CD4-positive, alpha-beta T cell treated with Interleukin-4 for 4 hours (primary cell): ENCODE data around the gene HECTD2.
"Not testable (repeated sequence)": the region's sequence is repeated elsewhere in the genome, so short reads cannot be mapped to it uniquely, and the experiment has no call there.

Source experiments
- DNase-seq: peaks from one replicate; pipeline ENCODE4 v3.0.0-alpha.2; 2020

The HECTD2 gene

DNA sequence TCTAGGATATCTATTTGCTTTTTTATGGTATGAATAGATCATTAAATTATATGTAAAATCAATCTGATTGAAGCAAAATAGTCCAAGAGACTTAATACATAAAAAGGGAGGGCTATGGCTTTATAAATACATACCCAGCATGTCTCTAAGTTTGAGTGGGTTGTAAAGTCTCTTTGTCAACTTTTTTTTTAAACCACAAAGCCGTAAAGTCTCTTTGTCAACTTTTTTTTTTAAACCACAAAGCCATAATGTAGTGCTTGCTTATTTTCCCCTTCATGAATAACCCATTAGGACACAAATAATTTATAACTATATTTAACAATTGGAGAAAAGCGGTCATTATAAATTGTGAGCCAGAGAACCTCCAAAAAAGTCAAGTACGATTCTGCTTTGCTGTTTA is 5.7 kb downstream of the HECTD2 start:
- no peak for DNase-seq

DNA sequence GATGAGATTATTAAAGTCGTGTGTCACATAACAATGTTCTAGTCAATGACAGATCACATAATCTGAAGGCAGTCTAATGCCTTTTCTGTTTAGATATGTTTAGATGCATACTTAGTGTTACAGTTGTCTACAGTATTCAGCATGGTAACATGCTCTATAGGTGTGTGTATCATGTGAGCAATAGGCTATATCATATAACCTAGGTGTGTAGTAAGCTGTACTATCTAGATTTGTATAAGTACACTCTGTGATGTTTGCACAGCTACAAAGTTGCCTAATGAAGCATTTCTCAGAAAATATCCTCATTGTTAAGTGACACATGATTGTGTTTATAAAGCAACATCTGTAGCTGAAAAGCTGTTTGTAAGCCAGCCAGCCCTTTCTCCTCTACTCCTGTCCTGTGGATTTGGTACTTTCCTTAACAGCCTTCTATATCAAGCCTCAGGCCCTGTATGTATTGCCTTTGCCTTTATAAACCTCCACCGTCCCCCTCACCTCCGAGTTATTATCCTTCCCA is 6.3 kb downstream of the HECTD2 start:
- no peak for DNase-seq

DNA sequence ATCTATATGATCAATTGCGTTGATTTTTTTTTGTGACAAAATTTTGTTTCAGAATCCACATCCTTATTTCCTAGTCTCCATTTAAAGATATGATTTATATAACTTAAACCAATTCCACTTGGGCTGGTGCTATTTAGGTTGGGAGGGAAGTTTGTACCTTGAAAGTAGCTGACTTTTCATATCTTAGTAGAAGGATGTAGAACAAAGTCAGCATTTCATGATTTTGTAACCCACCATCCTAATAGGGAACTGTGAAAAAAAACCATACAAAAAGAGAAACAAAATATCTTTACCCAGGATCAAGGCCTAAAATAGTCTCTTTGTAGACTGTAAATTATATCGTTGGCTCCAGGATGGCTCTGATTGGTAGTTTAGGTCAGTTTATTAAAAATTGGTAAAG is 8.3 kb downstream of the HECTD2 start:
- no peak for DNase-seq

DNA sequence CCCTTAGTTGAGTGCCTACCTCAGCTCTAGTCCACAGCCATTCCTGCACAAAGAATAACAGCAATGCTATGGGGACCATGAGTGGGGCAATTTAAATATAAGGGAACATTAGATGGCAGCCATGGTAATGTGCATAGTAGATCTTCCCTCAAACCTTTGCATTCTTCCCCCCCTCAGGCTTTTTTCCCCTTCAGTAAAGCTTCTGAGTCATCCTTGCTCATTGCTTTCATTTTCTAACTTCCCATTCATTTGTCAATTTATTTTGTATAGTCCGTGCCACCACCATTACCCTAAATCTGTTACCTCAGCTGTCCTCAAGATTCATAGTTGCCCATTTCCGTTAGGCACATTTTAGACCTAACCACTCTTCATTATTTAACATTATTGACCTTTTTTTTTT is 10.7 kb downstream of the HECTD2 start:
- DNase-seq, result no peak

DNA sequence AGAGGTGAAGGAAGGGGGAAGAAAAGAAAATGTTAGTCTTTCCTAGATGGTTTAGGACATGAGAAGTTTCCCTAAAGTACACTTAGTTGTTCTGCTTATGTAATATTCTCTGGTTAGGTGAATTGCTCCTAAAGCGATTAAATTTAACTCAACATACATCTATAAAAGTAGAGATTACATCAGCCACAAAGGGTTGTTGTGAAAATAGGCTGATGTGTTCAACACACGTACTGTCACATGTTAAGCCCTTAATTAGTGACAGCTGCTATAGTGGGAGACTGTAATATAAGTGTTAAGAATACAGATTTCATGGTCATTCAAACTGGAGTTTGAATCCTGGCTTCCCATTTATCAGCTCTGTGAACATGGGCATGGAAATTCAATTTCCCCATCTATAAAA is 12.8 kb downstream of the HECTD2 start:
- DNase-seq, result no peak

DNA sequence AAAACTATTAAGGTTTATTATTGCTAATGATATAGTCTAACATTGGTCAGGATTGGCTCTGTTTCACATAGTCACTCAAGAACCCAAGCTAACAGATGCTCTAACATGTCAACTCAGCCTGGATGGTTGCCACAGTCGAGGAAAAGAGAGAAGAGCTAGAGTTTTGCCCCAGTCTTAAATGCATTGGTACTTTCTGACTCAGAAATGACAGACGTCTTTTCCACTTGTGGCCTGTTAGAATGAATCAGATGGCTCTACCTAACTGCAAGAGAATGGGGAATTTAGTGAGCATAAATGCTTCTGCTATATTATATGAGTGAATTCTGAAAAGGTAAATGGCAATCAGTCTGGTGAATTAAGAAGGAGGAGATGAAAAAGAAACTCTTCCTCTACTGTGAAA is 13.9 kb downstream of the HECTD2 start:
- DNase-seq, result no peak

DNA sequence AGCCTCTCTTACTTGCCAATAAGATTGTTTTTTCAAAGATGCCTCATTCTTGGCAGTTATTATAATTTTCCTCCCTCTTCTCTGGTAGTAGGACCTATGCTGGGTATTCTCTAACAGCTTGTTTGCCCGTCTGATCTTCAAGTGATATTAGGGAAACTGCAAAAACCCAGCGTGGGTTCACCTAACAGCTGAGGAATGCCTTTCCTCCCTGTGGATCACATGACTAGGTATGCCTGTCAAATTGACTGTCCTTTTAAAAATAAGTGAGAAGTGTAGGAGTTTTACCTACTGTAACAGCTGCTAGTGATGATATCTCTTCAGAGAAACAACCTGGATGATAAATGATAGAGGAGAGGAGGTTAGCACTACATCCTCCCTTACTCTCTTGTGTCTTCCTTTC is 22.0 kb downstream of the HECTD2 start:
- no peak for DNase-seq

DNA sequence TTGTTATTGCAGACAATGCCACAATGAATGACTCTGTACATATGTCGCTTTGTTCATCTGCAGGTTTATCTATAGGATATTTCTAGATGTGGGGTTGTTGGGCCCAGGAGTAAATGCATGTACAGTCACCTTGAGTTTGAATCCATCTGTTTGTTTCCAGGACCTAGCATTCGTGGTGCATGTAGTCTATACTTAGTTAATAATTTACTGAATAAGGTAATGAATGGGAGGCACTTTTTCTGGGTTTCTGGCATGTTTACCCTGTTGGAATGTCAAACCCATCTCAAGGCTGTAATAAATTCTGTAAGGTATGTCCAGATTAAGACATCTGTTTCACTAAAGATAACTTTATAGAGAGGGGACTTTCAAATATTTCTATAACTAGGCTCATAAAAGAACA is 23.5 kb downstream of the HECTD2 start:
- no peak for DNase-seq

DNA sequence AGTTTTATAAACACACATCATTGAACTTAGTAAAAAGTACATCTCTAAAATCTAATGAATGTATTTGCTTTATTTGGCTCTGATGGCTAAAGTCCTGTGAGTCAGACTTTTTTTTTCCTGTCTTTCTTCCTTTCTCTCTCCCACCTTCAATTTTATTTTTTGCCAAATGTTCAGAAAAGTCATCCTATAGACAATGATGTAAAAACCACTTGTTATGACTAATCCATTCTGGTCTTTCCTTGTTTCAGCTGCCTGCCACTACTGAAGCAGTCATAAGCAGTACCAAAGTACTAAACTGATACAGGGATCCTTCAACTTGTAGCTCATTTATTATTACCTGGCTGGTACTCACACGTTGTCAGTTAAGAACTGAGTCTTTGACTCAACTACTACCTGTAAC is 23.9 kb downstream of the HECTD2 start:
- no peak for DNase-seq

DNA sequence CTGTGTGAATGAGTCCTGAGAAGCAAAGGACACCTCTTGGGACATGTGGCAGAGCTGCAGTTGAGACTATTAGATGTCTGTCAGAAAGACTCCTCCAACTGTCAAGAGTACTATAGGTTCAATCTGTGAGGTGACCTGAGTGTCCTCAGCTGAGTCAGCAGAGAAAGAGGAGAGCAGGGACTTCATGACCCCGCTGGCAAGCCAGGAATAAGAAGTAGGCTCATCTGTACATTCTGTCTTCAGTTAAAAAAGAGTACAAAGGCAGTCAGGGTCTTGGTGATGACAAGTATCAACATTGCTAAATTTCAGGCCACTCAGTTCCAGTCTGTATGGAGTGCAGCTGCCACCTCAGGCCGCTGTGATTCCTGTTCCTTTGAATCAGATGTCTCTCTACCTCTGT is 25.1 kb downstream of the HECTD2 start:
- DNase-seq, result no peak

DNA sequence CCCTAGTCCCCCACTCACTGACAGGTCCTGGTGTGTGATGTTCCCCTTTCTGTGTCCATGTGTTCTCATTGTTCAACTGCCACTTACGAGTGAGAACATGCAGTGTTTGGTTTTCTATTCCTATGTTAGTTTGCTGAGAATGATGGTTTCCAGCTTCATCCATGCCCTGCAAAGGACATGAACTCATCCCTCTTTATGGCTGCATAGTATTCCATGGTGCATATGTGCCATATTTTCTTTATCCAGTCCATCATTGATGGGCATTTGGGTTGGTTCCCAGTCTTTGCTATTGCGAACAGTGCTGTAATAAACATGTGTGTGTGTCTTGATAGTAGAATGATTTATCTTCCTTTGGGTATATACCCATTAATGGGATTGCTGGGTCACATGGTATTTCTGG is 28.1 kb downstream of the HECTD2 start:
- DNase-seq, result not testable (repeated sequence)

DNA sequence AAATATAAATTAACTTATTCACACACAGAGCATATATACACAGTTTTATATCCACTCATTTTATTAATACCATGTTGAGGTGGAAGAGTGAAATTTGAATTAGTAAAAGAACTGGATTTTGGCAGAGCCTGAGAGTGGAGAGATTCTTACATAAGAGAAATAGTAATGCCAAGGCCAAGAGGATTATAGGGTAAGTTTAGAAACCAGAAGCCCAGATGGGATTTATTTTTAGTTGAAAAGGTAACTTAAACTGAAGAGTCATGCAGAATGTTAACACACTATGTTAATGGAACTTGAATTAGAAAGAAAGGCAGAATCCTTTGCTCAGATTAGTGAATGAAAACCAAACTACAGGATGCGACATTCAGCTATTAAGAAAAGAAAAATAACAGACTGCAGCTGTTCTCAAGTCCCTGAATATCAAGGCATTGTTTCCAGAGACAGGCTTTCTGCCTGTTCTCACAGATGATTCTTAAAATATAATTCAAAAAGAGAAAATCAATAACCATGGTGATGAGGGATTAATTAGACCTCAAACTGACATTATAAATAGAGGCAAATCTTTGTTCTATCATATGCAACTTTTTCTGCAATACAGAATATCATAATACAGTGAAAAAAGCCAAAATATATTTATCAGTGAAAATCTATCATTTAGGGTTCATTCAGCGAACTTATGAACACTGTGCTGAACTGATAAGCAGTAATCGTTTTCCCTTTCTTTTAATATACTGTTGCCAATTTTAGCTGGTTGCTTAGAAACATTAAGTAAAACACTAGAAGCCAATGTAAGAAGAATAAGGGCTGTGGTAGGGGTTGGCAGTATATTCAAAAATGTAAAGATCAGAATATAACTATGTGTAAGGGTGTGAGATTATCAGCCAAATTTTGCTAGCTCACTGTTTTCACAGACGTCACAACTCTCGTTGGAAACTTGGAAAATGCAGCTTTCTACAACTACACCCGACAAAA is 34.4 kb downstream of the HECTD2 start:
- DNase-seq, result no peak

DNA sequence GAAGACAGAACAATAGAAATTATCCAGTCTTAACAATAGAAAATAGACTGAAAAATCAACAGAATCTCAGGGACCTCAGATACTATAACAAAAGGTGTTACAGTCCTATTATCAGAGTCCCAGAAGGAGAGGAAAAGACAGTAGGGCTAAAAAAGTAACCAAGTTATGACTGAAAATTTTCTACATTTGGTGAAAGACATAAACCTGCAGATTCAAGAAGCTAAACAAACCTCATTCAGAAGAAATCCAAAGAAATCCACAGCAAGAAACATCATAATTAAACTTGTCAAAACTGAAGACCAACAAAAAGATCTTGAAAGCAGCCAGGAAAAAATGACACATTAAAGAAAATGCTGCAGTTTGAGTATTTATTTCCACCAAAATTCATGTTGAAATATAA is 41.9 kb downstream of the HECTD2 start:
- no peak for DNase-seq

DNA sequence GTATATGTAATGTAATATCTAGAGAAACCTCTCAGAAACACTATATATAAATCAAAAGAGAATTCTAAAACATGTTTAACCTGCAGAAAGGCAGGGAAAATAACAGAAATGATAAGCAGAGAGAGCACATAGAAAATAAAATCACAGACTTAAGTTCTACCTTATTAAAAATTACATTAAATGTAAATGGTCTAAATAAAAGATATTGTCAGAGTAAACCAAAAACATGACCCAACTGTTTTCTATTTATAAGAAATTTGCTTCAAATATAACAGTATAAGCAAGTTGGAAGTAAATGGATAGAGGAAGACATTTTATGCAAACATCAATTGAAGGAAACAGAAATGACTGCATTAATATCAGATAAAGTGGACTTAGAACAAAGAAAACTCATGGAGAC is 43.4 kb downstream of the HECTD2 start:
- DNase-seq, result no peak

DNA sequence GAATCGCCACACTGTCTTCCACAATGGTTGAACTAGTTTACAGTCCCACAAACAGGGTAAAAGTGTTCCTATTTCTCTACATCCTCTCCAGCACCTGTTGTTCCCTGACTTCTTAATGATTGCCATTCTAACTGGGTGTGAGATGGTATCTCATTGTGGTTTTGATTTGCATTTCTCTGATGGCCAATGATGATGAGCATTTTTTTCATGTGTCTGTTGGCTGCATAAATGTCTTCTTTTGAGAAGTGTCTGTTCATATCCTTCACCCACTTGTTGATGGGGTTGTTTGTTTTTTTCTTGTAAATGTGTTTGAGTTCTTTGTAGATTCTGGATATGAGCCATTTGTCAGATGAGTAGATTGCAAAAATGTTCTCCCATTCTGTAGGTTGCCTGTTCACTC is 45.0 kb downstream of the HECTD2 start:
- not testable (repeated sequence) for DNase-seq

DNA sequence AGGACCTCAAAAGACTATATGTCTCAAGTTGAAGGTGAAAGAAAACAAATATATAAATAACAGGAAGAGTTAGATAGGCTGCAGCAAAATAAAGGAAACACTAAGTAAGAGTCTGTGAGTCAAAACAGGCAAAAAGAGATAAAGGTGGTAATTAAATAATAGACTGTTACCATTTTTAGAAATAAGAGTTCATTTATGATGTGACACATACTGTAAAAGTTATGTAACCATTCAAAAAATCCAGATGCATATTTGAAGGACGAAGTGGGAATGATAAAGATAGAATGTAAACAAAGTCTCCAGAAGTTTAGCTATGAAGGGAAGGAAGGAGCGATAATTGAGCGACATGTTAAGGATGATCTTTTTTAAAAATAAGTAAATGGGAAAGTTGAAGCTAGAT is 50.5 kb downstream of the HECTD2 start:
- DNase-seq, result no peak

DNA sequence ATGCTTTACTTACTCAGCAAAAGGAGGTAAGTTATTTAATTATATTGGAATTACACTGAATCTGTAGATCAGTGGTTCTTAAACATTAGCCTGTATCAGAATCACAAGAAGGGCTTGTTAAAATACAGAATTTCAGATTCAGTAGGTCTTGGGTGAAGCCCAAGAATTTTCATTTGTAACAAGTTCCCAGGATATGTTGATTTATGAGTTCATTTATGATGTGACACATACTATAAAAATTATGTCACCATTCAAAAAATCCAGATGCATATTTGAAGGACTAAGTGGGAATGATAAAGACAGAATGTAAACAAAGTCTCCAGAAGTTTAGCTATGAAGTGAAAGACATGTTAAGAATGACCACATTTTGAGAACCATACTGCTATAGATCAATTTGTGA is 52.3 kb downstream of the HECTD2 start:
- DNase-seq, result no peak

DNA sequence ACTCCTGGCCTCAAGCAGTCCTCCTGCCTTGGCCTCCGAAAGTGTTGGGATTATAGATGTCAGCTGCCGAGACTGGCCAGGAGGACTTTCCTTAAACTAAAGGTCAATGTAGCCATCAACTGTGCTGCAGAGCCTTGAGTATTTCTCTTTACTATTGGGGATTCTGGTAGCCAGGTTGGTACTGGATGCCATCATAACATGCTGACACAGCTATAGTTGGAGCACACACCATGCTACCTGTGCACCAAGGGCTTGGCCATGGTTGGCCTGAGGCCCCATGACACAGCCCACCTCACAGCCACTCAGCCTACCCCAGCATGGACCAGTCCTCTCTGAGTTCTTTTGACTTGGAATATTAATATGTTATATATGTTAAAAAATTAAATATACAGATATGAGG is 54.4 kb downstream of the HECTD2 start:
- no peak for DNase-seq

DNA sequence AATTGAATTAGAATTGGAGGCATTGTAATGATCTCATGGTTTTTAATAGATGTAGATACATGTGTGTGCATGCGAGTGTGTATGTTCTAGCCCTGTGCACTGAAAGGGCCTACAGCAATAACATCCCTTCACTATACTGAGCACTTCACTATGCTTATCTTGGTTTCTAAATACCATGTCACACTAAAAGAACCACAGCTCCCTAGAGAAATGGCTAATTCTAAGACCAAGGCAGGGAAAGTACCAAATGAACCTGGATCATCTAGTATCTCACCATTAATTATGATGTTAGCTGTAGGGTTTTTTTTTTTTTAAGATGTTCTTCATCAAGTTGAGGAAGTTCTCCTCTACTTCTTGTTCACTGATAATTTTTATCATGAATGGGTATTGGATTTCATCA is 55.1 kb downstream of the HECTD2 start:
- DNase-seq, result no peak

DNA sequence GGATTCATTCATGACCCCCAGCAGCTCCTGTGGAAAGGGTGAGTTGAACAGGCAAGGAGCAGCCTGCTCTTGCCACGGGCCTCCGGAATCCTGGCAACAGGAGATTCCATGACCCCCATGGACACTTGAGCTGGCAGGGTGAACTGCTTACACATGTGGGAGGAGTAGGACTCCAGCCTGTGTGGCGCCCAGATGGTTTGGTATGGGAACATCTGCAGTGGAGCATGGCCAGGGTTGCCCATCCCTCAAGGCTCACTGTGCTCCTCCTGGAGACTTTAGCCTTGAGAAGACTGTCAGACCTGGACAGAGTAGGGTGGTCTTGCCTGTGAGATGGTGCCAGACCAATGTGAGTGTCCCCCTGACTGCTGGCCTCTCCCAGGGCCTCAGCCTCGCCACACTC is 57.0 kb downstream of the HECTD2 start:
- no peak for DNase-seq

DNA sequence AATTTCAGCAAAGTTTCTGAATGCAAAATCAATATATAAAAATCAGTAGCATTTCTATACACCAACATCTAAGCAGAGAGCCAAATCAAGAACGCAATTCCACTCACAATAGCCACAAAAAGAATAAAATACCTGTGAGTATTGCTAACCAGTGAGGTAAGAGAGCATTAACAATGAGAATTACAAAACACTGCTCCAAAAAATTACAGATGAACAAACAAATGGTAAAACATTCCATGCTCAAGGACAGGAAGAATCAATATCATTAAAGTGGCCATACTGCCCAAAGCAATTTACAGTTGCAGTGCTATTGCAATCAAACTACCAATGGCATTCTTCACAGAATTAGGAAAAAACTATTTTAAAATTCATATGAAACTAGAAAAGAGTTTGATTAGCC is 61.5 kb downstream of the HECTD2 start:
- DNase-seq, result no peak

DNA sequence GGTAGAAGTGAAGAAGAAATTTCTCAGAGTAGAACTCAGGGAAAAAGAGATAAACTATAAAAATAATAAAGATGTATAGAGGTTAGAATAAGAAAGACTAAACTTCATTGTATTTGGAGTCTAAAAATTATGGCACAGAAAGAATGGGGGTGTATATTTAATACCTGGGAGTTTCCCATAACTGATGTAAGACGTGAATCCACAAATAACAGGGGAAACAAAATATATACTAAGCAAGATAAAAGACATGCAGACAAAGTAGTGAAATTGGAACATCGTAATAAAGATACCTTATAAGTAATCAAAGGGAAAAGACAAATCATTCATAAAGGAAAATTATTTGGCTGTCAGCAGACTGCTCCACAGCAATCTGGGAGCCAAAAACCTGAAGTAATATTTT is 62.8 kb downstream of the HECTD2 start:
- DNase-seq, result no peak

DNA sequence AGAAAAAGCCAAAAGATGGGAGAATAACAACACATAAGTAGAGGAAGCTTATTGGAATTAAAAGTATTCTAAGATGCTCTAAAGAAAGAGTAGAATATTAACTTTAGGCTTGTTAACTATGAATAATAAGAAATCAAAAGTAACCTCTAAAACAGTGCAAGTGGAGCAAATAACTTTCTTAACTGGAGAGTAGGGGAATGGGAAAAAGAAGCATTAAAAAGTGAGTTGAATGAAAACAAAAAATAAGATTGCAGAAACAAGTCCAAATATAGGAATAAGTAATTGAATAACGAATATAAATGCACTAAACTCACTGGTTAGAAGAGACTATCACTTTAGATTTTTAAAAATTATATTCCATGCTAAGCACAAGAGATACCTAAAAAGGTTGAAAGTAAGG is 63.9 kb downstream of the HECTD2 start:
- no peak for DNase-seq

DNA sequence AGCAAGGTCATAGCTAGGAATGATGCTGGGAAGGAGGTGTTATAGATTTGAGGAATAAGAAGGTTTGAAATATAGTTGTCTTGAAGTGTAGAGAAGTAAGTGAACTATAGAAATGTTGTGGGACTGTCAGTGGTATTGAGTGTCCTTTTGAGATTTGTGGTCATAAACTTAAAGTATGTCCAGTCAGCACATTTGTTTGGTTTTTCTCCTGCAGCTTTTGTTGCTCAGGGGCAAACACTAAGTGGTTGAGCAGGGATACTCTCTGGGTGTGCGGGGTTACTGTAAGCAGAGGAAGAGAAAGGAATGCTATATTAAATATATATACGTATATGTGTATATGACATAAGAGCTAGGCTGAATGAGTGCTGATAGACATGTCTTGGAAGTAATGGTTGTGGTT is 67.1 kb downstream of the HECTD2 start:
- no peak for DNase-seq

DNA sequence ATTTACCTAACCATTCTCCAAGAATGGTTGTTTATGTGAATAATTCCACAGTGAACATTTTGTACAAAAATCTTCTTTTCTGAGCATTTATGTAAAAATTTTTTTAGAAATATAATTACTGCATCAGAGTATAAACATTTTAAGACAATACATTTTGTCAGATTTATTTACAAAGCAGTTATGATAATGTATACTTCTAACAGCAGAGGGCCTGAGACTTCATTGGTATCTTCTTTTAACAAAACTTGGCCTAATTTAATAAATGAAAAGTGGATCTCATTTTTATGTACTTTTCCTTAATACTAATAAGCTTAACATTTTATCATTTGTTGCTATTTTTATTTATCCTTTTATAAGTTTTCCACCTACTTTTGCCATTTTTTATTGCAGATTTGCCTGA is 69.4 kb downstream of the HECTD2 start:
- no peak for DNase-seq
